GM23338 (cell line): Measurements from ENCODE around the gene ACE2. TPM values are rescaled to one million over a fixed set of nuclear protein-coding genes. Genes with fewer than 3 reads are reported as not detected.

Experiments
- ATAC-seq: fragments of 200-7000 bp; cut with Tn5 transposase; 3 replicates; pipeline ENCODE4 v1.9.1; 2020
- DNase-seq: peaks from one replicate; pipeline ENCODE4 v3.0.0-alpha.2; 2015; ENCODE audit warnings: low spot score
- H2AFZ ChIP-seq: fragments of 200-600 bp; sonication (generic); 2 replicates; pipeline ENCODE4 v1.8.0; 2016; ENCODE audit warnings: antibody characterized with exemption, mild to moderate bottlenecking, moderate library complexity
- H3F3A ChIP-seq: fragments of 200-600 bp; sonication (generic); replicated peaks from 2 replicates; pipeline ENCODE4 v1.8.0; 2017; ENCODE audit warnings: antibody characterized with exemption, mixed run types, low read depth
- H3K27ac ChIP-seq: fragments of 200-600 bp; sonication (generic); 2 replicates; pipeline ENCODE4 v1.6.1; 2016; ENCODE audit warnings: low read depth
- H3K27me3 ChIP-seq: fragments of 200-600 bp; sonication (generic); 2 replicates; pipeline ENCODE4 v1.8.0; 2016; ENCODE audit warnings: mild to moderate bottlenecking, mixed run types, moderate library complexity; ENCODE audit not compliant: insufficient read depth
- H3K36me3 ChIP-seq: fragments of 200-600 bp; sonication (generic); 2 replicates; pipeline ENCODE4 v1.8.0; 2016; ENCODE audit warnings: mild to moderate bottlenecking; ENCODE audit not compliant: insufficient read depth
- H3K4me1 ChIP-seq: fragments of 200-600 bp; sonication (generic); 2 replicates; pipeline ENCODE4 v1.8.0; 2016; ENCODE audit warnings: mild to moderate bottlenecking, moderate library complexity; ENCODE audit not compliant: insufficient read depth
- H3K4me2 ChIP-seq: fragments of 200-600 bp; sonication (generic); 2 replicates; pipeline ENCODE4 v1.7.1; 2017; ENCODE audit warnings: mixed run types
- H3K4me3 ChIP-seq: fragments of 200-600 bp; sonication (generic); 2 replicates; pipeline ENCODE4 v1.6.1; 2016; ENCODE audit warnings: mixed run types
- H3K79me2 ChIP-seq: fragments of 200-600 bp; sonication (generic); replicated peaks from 2 replicates; pipeline ENCODE4 v1.8.0; 2017; ENCODE audit warnings: mild to moderate bottlenecking; ENCODE audit not compliant: insufficient read depth
- H3K9me2 ChIP-seq: fragments of 200-600 bp; sonication (generic); 2 replicates; pipeline ENCODE4 v1.8.0; 2017; ENCODE audit not compliant: insufficient read depth
- H4K20me1 ChIP-seq: fragments of 200-600 bp; sonication (generic); replicated peaks from 2 replicates; pipeline ENCODE4 v1.8.0; 2017; ENCODE audit warnings: mild to moderate bottlenecking; ENCODE audit not compliant: insufficient read depth
- H3K27ac Mint-ChIP-seq: 2 replicates; pipeline ENCODE4 v1.8.0; 2020; ENCODE audit warnings: inconsistent platforms, mild to moderate bottlenecking, moderate library complexity, mixed read lengths
- H3K27me3 Mint-ChIP-seq: 3 replicates; pipeline ENCODE4 v1.8.0; 2022; ENCODE audit warnings: low read depth, mild to moderate bottlenecking, moderate library complexity, mixed read lengths, inconsistent platforms; ENCODE audit not compliant: insufficient read depth, poor library complexity
- H3K36me3 Mint-ChIP-seq: 3 replicates; pipeline ENCODE4 v1.8.0; 2021; ENCODE audit warnings: low read depth, mild to moderate bottlenecking, inconsistent platforms, moderate library complexity, mixed read lengths
- H3K4me1 Mint-ChIP-seq: 3 replicates; pipeline ENCODE4 v1.8.0; 2020; ENCODE audit warnings: mild to moderate bottlenecking, inconsistent platforms, mixed read lengths
- H3K4me3 Mint-ChIP-seq: 3 replicates; pipeline ENCODE4 v1.8.0; 2021; ENCODE audit warnings: moderate library complexity, mild to moderate bottlenecking, inconsistent platforms, mixed read lengths
- H3K9me3 Mint-ChIP-seq: 3 replicates; pipeline ENCODE4 v1.8.0; 2020; ENCODE audit warnings: moderate library complexity, mild to moderate bottlenecking, inconsistent platforms, mixed read lengths
- CREB1 ChIP-seq: fragments of 250-450 bp; sonication (Bioruptor Pico); IDR thresholded peaks from 2 replicates; pipeline ENCODE4 v1.5.0; 2020; ENCODE audit warnings: low read depth, mild to moderate bottlenecking, moderate library complexity
- EZH2phosphoT487 ChIP-seq: fragments of 200-600 bp; sonication (generic); IDR thresholded peaks from one replicate; pipeline ENCODE4 v1.8.1; 2018; ENCODE audit warnings: antibody characterized with exemption; ENCODE audit not compliant: unreplicated experiment
- POLR2AphosphoS5 ChIP-seq: IDR thresholded peaks from 2 replicates; pipeline ENCODE4 v1.6.1; 2016; ENCODE audit warnings: antibody characterized with exemption, low read depth
- ZNF331 ChIP-seq: fragments of 250-450 bp; sonication (Bioruptor Pico); IDR thresholded peaks from 2 replicates; pipeline ENCODE4 v1.5.0; 2020; ENCODE audit warnings: low read depth, mild to moderate bottlenecking, moderate library complexity
- polyA plus RNA-seq: library from polyadenylated mRNA; unstranded; fragments of >200 nt; fragmentation: Nextera tagmentation; extraction: Ambion mirVana; gene quantifications from 2 replicates; pipeline ENCODE4 v1.2.1, GENCODE V29; 2016
- total RNA-seq: library from RNA; depleted of rRNA; stranded (reverse); fragments of >200 nt; shearing (Covaris generic); gene quantifications from 2 replicates; pipeline ENCODE4 v1.2.3, GENCODE V29; 2014
- TF ChIP-seq, protein P1 (sequence below): fragments of 250-450 bp; sonication (Bioruptor Pico); IDR thresholded peaks from 2 replicates; pipeline ENCODE4 v1.5.0; 2020; ENCODE audit warnings: mild to moderate bottlenecking, moderate library complexity
- TF ChIP-seq, protein P2 (sequence below): IDR thresholded peaks from 2 replicates; pipeline ENCODE4 v1.6.1; 2016; ENCODE audit warnings: antibody characterized with exemption
- TF ChIP-seq, protein P3 (sequence below), 2 experiments: fragments of 200-600 bp in 1 of 2; sonication (generic) in 1 of 2; conservative IDR thresholded peaks; 2 replicates each; pipeline versions ENCODE4 v1.5.1 to v1.6.1; 2016 to 2017; ENCODE audit warnings: antibody characterized with exemption in 2 of 2, low read depth in 2 of 2, mild to moderate bottlenecking in 2 of 2, moderate library complexity in 1 of 2
- TF ChIP-seq, protein P4 (sequence below): IDR thresholded peaks from one replicate; pipeline ENCODE4 v1.6.1; 2018; ENCODE audit warnings: antibody characterized with exemption; ENCODE audit not compliant: unreplicated experiment

ACE2 gene
- total and polyA plus RNA-seq, 2 experiments from 2014 or later = 0.10 TPM; not detected in 1

DNA sequence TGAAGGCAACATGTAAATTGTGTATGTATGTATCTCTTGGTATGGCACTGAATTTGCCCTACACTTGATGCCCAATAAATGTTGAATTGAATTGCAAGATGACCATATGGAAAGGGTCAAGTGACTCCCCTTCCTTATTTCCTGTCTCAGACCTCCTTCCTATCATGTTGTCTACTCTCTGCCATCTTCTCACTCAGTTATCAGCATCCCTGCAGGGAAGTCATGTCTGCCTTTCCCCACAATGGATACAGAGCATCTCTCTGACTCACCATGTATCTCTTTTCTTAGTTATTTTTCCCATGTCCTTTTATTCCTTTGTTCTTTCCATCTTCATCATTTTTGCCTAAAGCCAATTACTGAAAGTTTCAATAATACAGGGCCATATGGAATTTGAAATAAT lies 77.7 kb downstream of the ACE2 start (continued):
- TF ChIP-seq, protein P1, sequence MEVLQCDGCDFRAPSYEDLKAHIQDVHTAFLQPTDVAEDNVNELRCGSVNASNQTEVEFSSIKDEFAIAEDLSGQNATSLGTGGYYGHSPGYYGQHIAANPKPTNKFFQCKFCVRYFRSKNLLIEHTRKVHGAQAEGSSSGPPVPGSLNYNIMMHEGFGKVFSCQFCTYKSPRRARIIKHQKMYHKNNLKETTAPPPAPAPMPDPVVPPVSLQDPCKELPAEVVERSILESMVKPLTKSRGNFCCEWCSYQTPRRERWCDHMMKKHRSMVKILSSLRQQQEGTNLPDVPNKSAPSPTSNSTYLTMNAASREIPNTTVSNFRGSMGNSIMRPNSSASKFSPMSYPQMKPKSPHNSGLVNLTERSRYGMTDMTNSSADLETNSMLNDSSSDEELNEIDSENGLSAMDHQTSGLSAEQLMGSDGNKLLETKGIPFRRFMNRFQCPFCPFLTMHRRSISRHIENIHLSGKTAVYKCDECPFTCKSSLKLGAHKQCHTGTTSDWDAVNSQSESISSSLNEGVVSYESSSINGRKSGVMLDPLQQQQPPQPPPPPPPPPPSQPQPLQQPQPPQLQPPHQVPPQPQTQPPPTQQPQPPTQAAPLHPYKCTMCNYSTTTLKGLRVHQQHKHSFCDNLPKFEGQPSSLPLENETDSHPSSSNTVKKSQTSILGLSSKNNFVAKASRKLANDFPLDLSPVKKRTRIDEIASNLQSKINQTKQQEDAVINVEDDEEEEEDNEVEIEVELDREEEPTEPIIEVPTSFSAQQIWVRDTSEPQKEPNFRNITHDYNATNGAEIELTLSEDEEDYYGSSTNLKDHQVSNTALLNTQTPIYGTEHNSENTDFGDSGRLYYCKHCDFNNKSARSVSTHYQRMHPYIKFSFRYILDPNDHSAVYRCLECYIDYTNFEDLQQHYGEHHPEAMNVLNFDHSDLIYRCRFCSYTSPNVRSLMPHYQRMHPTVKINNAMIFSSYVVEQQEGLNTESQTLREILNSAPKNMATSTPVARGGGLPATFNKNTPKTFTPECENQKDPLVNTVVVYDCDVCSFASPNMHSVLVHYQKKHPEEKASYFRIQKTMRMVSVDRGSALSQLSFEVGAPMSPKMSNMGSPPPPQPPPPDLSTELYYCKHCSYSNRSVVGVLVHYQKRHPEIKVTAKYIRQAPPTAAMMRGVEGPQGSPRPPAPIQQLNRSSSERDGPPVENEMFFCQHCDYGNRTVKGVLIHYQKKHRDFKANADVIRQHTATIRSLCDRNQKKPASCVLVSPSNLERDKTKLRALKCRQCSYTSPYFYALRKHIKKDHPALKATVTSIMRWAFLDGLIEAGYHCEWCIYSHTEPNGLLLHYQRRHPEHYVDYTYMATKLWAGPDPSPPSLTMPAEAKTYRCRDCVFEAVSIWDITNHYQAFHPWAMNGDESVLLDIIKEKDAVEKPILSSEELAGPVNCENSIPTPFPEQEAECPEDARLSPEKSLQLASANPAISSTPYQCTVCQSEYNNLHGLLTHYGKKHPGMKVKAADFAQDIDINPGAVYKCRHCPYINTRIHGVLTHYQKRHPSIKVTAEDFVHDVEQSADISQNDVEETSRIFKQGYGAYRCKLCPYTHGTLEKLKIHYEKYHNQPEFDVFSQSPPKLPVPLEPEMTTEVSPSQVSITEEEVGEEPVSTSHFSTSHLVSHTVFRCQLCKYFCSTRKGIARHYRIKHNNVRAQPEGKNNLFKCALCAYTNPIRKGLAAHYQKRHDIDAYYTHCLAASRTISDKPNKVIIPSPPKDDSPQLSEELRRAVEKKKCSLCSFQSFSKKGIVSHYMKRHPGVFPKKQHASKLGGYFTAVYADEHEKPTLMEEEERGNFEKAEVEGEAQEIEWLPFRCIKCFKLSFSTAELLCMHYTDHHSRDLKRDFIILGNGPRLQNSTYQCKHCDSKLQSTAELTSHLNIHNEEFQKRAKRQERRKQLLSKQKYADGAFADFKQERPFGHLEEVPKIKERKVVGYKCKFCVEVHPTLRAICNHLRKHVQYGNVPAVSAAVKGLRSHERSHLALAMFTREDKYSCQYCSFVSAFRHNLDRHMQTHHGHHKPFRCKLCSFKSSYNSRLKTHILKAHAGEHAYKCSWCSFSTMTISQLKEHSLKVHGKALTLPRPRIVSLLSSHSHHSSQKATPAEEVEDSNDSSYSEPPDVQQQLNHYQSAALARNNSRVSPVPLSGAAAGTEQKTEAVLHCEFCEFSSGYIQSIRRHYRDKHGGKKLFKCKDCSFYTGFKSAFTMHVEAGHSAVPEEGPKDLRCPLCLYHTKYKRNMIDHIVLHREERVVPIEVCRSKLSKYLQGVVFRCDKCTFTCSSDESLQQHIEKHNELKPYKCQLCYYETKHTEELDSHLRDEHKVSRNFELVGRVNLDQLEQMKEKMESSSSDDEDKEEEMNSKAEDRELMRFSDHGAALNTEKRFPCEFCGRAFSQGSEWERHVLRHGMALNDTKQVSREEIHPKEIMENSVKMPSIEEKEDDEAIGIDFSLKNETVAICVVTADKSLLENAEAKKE = no peak
- TF ChIP-seq CREB1 (CRISPR knock-in tag) = no peak

DNA sequence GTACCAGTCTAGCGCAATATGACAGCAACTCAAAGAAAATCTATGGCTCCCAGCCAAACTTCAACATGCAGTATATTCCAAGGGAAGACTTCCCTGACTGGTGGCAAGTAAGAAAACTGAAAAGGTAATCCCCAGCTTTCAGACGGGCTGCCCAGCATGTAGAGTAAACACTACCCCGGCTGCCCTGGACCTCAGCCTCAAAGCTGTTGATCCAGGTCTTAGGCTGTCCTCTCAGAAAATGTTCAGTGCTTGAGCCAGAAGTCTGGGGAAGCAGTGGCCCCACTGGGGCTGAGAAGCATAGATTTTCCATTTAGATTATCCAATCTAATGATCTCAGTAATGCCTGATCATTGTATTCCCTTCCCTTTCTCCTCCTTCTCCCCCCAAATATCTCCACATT lies 78.3 kb downstream of the ACE2 start:
- no peak for ATAC-seq
- H3K36me3 Mint-ChIP-seq = no peaks in the 10 kb centered on the region
- H3K9me2 ChIP-seq = no peaks in the 10 kb centered on the region
- TF ChIP-seq, protein P2, sequence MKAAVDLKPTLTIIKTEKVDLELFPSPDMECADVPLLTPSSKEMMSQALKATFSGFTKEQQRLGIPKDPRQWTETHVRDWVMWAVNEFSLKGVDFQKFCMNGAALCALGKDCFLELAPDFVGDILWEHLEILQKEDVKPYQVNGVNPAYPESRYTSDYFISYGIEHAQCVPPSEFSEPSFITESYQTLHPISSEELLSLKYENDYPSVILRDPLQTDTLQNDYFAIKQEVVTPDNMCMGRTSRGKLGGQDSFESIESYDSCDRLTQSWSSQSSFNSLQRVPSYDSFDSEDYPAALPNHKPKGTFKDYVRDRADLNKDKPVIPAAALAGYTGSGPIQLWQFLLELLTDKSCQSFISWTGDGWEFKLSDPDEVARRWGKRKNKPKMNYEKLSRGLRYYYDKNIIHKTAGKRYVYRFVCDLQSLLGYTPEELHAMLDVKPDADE = no peak
- TF ChIP-seq EZH2phosphoT487 (no peak), CREB1 (CRISPR knock-in tag) (no peak), POLR2AphosphoS5 (no peak), ZNF331 (CRISPR knock-in tag) (no peak)
- TF ChIP-seq, protein P3, sequence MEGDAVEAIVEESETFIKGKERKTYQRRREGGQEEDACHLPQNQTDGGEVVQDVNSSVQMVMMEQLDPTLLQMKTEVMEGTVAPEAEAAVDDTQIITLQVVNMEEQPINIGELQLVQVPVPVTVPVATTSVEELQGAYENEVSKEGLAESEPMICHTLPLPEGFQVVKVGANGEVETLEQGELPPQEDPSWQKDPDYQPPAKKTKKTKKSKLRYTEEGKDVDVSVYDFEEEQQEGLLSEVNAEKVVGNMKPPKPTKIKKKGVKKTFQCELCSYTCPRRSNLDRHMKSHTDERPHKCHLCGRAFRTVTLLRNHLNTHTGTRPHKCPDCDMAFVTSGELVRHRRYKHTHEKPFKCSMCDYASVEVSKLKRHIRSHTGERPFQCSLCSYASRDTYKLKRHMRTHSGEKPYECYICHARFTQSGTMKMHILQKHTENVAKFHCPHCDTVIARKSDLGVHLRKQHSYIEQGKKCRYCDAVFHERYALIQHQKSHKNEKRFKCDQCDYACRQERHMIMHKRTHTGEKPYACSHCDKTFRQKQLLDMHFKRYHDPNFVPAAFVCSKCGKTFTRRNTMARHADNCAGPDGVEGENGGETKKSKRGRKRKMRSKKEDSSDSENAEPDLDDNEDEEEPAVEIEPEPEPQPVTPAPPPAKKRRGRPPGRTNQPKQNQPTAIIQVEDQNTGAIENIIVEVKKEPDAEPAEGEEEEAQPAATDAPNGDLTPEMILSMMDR (conservative IDR thresholded peaks at IDR 0.05; ENCODE audit: low read depth in 2 of 2) = no peak
- TF ChIP-seq, protein P4, sequence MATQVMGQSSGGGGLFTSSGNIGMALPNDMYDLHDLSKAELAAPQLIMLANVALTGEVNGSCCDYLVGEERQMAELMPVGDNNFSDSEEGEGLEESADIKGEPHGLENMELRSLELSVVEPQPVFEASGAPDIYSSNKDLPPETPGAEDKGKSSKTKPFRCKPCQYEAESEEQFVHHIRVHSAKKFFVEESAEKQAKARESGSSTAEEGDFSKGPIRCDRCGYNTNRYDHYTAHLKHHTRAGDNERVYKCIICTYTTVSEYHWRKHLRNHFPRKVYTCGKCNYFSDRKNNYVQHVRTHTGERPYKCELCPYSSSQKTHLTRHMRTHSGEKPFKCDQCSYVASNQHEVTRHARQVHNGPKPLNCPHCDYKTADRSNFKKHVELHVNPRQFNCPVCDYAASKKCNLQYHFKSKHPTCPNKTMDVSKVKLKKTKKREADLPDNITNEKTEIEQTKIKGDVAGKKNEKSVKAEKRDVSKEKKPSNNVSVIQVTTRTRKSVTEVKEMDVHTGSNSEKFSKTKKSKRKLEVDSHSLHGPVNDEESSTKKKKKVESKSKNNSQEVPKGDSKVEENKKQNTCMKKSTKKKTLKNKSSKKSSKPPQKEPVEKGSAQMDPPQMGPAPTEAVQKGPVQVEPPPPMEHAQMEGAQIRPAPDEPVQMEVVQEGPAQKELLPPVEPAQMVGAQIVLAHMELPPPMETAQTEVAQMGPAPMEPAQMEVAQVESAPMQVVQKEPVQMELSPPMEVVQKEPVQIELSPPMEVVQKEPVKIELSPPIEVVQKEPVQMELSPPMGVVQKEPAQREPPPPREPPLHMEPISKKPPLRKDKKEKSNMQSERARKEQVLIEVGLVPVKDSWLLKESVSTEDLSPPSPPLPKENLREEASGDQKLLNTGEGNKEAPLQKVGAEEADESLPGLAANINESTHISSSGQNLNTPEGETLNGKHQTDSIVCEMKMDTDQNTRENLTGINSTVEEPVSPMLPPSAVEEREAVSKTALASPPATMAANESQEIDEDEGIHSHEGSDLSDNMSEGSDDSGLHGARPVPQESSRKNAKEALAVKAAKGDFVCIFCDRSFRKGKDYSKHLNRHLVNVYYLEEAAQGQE = no peak

More for the DNA sequence above, 78.3 kb downstream of the ACE2 start:
- no peaks in the 10 kb centered on the region for H3F3A ChIP-seq
- H4K20me1 ChIP-seq = no peaks in the 10 kb centered on the region
- H3K4me2 ChIP-seq = no peak overlapping the region
- Mint-ChIP-seq H3K9me3 (no peaks in the 10 kb centered on the region), H3K4me3 (no peak overlapping the region), H3K27ac (no peak overlapping the region), H3K27me3 (no peaks in the 10 kb centered on the region), H3K4me1 (no peaks in the 10 kb centered on the region)
- H2AFZ ChIP-seq = no peak overlapping the region
- no peak overlapping the region for H3K27ac ChIP-seq
- no peak overlapping the region for H3K4me3 ChIP-seq
- no peak for DNase-seq
- no peaks in the 10 kb centered on the region for H3K36me3 ChIP-seq
- H3K79me2 ChIP-seq = no peaks in the 10 kb centered on the region
- H3K4me1 ChIP-seq = no peaks in the 10 kb centered on the region
- H3K27me3 ChIP-seq = no peaks in the 10 kb centered on the region
